ENCODE measurements around the gene AKT1S1. TPM values are rescaled to one million over a fixed set of nuclear protein-coding genes. Genes with fewer than 3 reads are reported as not detected.

AKT1S1 gene
- total RNA-seq, 3 donors from 2014 or later (not counting 1 experiment from before 2014, with no cell fraction given): 12.8 to 17.8 (median 16.1) TPM

DNA sequence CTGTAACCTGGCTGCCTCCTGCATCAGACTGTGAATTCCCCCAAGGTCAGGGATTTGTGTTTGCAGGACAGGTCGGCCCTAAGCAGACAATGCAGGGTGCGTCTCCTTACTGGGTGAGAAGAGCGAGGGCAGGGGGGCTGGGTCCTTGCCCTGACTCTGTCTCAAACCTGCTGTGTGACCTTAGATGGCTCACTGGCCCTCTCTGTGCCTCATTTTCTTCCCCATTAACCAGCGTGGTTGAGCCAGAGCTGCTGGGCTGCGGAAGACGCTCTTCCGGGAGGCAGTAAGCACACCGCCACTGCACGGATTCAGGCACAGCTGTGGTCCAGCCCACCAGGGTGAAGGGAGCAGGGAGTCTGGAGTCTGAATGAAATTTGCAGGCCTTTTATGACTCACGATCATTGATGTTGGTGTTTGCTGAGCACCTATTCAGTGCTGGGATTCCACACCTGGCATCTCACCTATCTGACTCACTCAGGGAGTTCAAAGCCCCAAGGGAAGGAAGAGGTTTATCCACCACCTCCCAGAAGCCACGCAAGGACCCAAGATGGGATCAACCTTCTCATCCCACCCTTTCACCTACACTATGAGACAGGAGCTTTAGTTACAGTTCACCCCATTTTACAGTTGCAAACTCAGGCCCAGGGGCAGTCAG lies 2.5 kb downstream of the AKT1S1 start:
- H3K9me3 ChIP-seq (ENCODE audit: control insufficient read depth, insufficient read depth, low read length): no peaks in the 10 kb centered on the region
- Mint-ChIP-seq H3K4me1 (peaks cover 22 to 36% of the 10 kb centered on the region in 2 donors), H3K4me3 (no peak overlapping the region), H3K9me3 (no peaks in the 10 kb centered on the region), H3K27ac (no peak overlapping the region), H3K27me3 (ENCODE audit: low read depth in 2 of 2) (no peaks in the 10 kb centered on the region), H3K36me3 (no peaks in the 10 kb centered on the region)
- intact Hi-C loops (cut with micrococcal nuclease): loop anchor here (5.0 kb wide), 1 partner anchor 387 kb away; the partner anchor contains the start of gene RPL13A
- H3K36me3 ChIP-seq (ENCODE audit: control insufficient read depth, insufficient read depth, low read length): peaks cover 5% of the 10 kb centered on the region
- DNase-seq (no peak), ATAC-seq (no peak)
- no peak overlapping the region for H3K4me3 ChIP-seq (ENCODE audit: low read length)
- H3K27me3 ChIP-seq (ENCODE audit: control insufficient read depth, insufficient read depth, low read length): no peaks in the 10 kb centered on the region
- no peak overlapping the region for H3K27ac ChIP-seq (ENCODE audit: low read length)
- 94% methylated on average over 11 of the region's 11 CpGs for WGBS (ENCODE audit: insufficient coverage)
- H3K4me1 ChIP-seq (ENCODE audit: control insufficient read depth, insufficient read depth, low read length): peaks cover 33% of the 10 kb centered on the region
- TF ChIP-seq CTCF (IDR thresholded peaks at IDR 0.05): no peak

GRCh38 chr19:49873834-49874233 lies 3.3 kb downstream of the AKT1S1 start:
- no peaks in the 10 kb centered on the region for H3K9me3 Mint-ChIP-seq
- H3K4me1 Mint-ChIP-seq: peaks cover 20 to 34% of the 10 kb centered on the region in 2 donors
- Histone ChIP-seq H3K36me3 (ENCODE audit: control insufficient read depth, insufficient read depth, low read length) (peaks cover 2% of the 10 kb centered on the region), H3K4me3 (ENCODE audit: low read length) (no peak overlapping the region), H3K27ac (ENCODE audit: low read length) (no peak overlapping the region), H3K4me1 (ENCODE audit: control insufficient read depth, insufficient read depth, low read length) (peaks cover 38% of the 10 kb centered on the region), H3K27me3 (ENCODE audit: control insufficient read depth, insufficient read depth, low read length) (no peaks in the 10 kb centered on the region), H3K9me3 (ENCODE audit: control insufficient read depth, insufficient read depth, low read length) (no peaks in the 10 kb centered on the region)
- no peak for DNase-seq
- no peaks in the 10 kb centered on the region for H3K27me3 Mint-ChIP-seq (ENCODE audit: low read depth in 2 of 2)
- H3K27ac Mint-ChIP-seq: no peak overlapping the region
- no peaks in the 10 kb centered on the region for H3K36me3 Mint-ChIP-seq
- 93% methylated on average over 10 of the region's 10 CpGs for WGBS (ENCODE audit: insufficient coverage)
- intact Hi-C loops (cut with micrococcal nuclease): no loop called here
- no peak for ATAC-seq
- no peak for TF ChIP-seq CTCF (IDR thresholded peaks at IDR 0.05)
- H3K4me3 Mint-ChIP-seq: no peak overlapping the region

GRCh38 chr19:49873129-49873521 lies 4.0 kb downstream of the AKT1S1 start:
- ATAC-seq (no peak), DNase-seq (no peak)
- H3K9me3 ChIP-seq (ENCODE audit: control insufficient read depth, insufficient read depth, low read length): no peaks in the 10 kb centered on the region
- H3K4me1 ChIP-seq (ENCODE audit: control insufficient read depth, insufficient read depth, low read length): peaks cover 38% of the 10 kb centered on the region
- H3K36me3 ChIP-seq (ENCODE audit: control insufficient read depth, insufficient read depth, low read length): peaks cover 2% of the 10 kb centered on the region
- H3K36me3 Mint-ChIP-seq: no peaks in the 10 kb centered on the region
- no peaks in the 10 kb centered on the region for H3K27me3 Mint-ChIP-seq (ENCODE audit: low read depth in 2 of 2)
- H3K27me3 ChIP-seq (ENCODE audit: control insufficient read depth, insufficient read depth, low read length): no peaks in the 10 kb centered on the region
- H3K4me3 ChIP-seq (ENCODE audit: low read length): no peak overlapping the region
- TF ChIP-seq CTCF (IDR thresholded peaks at IDR 0.05): no peak
- H3K27ac ChIP-seq (ENCODE audit: low read length): no peak overlapping the region
- no peak overlapping the region for H3K4me3 Mint-ChIP-seq
- peaks cover 13 to 26% of the 10 kb centered on the region in 2 donors for H3K4me1 Mint-ChIP-seq
- 95% methylated on average over 29 of the region's 29 CpGs for WGBS (ENCODE audit: insufficient coverage)
- H3K9me3 Mint-ChIP-seq: no peaks in the 10 kb centered on the region
- H3K27ac Mint-ChIP-seq: no peak overlapping the region
- intact Hi-C loops (cut with micrococcal nuclease): no loop called here

All from natural killer cell (primary cell).